ENCODE data around the gene C22orf23.

Gene C22orf23

DNA sequence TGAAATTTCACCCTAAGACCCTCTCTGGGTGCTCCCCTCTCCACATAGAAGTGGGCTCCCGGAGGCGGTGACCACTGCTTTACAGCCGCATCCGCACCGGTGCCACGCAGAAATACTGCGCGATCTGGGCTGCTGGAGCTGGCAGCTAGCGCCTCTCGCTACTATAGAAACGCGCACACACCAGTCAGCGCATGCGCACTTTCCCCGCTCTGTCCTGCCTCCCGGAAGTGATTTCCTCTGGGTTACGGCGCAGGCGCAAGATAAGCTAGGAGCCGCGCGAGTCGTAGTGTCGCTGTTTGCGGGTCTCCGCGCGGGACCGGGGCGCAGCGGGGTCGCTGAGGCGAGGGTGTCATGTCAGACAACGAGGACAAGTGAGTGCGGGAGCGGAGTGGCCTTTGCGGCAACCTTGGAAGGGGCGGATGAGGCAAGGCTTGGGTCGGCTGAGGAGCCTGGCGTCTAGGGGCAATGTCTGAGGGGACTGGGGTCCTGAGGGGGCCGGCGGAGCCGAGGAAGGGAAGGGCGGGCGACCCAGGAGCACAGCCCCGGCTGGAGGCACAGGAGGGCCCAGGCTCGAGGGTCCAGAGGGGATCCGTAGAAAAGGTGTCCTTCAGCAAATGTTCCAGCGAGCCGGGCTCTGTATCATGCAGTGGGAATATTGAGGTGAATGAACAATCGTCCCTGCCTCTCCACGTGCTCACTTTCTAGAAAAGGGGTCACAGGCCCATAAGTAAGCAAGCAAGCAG is at the start of gene C22orf23, which contains the start of gene POLR2F:
C22orf23 (minus strand) TSS at position 165 of the 743 bp plus-strand sequence. CDS start 452 bp downstream, outside the sequence.
POLR2F (plus strand) TSS at position 263 of the 743 bp plus-strand sequence; CDS start at position 352, 89 bp downstream.
- DNase-seq (ENCODE audit: low read depth, low spot score) = peak; percentile 79
- no peaks in the 10 kb centered on the region for H3K9me3 ChIP-seq (ENCODE audit: insufficient read depth, low read length)
- peak within 1 kb of the TSS; percentile 94 for H3K9ac ChIP-seq (ENCODE audit: insufficient read length, low read depth)
- TF ChIP-seq YY1 (IDR thresholded peaks at IDR 0.05; ENCODE audit: insufficient read depth, insufficient read length) = no peak
- TF ChIP-seq ZNF274 (IDR thresholded peaks at IDR 0.05; ENCODE audit: low read depth, low read length) = no peak
- no peak for TF ChIP-seq SUZ12 (IDR thresholded peaks at IDR 0.05; ENCODE audit: extremely low read depth, insufficient read depth, insufficient read length)
- H3K27me3 ChIP-seq (ENCODE audit: insufficient read depth, insufficient read length) = peaks cover 15% of the 10 kb centered on the region
- peaks cover 7% of the 10 kb centered on the region for H3K4me1 ChIP-seq (ENCODE audit: insufficient read depth, insufficient read length)
- peak within 1 kb of the TSS; percentile 81 for H3K4me3 ChIP-seq (ENCODE audit: insufficient read length, low read depth)
- peaks cover 24% of the 10 kb centered on the region for H3K36me3 ChIP-seq (ENCODE audit: insufficient read depth, insufficient read length, low read length)

DNA sequence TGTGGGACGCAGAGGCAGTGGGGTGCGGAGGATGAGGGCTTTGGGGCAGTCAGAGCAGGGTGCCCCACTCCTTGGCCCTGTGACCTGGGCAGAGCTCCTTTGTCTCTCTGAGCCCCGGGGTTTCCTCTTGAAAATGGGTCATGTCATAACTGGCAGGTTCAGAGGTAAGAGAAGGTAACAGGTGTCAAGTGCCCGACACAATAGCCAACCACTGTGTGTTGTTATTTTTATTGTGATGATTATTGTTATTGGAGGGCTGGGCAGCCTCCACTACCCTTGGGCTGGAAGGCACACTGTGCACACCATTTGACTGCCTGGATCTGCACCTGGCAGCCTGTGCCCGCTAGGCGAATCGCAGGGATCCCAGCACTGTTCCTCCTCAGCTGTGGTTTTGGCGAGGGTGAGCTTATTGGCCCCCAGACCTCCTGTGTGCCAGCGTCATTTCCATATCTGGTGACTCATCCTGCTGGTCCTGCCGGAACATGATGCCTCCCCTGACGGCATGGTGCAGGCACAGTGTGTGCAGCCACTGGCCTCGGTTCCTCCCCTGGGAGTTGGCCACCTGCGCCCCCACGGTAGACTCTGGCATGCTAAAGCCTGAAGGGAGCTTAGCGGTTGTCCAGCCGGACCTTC is 46.4 kb upstream of the C22orf23 start:
- no peaks in the 10 kb centered on the region for H3K36me3 ChIP-seq (ENCODE audit: insufficient read depth, insufficient read length, low read length)
- no peak for TF ChIP-seq SUZ12 (IDR thresholded peaks at IDR 0.05; ENCODE audit: extremely low read depth, insufficient read depth, insufficient read length)
- no peak for TF ChIP-seq YY1 (IDR thresholded peaks at IDR 0.05; ENCODE audit: insufficient read depth, insufficient read length)
- TF ChIP-seq ZNF274 (IDR thresholded peaks at IDR 0.05; ENCODE audit: low read depth, low read length) = no peak
- H3K4me3 ChIP-seq (ENCODE audit: insufficient read length, low read depth) = no peak overlapping the region
- H3K9me3 ChIP-seq (ENCODE audit: insufficient read depth, low read length) = no peaks in the 10 kb centered on the region
- DNase-seq (ENCODE audit: low read depth, low spot score) = no peak
- H3K4me1 ChIP-seq (ENCODE audit: insufficient read depth, insufficient read length) = peaks cover 16% of the 10 kb centered on the region
- no peaks in the 10 kb centered on the region for H3K27me3 ChIP-seq (ENCODE audit: insufficient read depth, insufficient read length)
- no peak overlapping the region for H3K9ac ChIP-seq (ENCODE audit: insufficient read length, low read depth)

DNA sequence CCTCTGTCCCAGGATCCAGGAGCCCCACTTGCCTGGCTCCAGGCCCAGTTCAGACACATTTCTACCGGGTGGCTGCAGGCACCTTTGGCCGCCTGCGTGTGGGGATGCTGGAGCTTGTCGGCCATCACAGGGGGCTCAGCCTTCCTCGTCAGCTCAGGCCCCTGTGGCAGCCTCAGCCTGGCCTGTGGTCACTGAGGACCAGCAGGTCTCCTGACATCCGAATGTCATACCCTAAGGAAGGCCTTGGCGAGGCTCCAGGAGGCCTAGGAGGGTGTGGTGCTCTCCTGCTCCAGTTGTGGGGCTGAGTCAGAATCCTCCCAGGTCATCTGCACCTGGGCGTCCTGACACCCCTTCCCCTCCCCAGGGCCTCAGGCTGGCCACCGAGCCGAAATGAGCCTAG is 45.8 kb upstream of the C22orf23 start:
- Histone ChIP-seq H3K9ac (ENCODE audit: insufficient read length, low read depth) (no peak overlapping the region), H3K4me1 (ENCODE audit: insufficient read depth, insufficient read length) (peaks cover 16% of the 10 kb centered on the region), H3K4me3 (ENCODE audit: insufficient read length, low read depth) (no peak overlapping the region)

DNA sequence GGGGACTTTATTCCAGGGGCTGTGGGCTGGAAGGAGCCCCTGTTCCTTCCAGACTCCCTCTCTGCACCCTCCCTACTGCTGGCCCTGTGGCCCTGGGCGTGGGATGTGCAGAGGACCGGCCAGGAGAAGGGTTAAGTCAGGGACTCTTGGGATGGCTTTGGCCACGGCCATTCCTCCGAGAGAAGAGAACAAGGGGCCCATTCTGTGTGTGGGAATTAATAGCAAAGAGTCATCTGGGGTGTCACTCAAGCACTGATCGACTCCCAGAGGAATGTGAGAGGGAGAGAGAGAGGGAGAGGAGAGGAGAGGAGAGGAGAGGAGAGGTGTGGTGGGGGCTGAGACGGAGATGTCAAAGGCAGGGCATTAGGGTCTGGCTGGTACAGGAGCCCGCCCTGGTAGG is 45.1 kb upstream of the C22orf23 start:
- H3K27me3 ChIP-seq (ENCODE audit: insufficient read depth, insufficient read length) = no peaks in the 10 kb centered on the region
- H3K9me3 ChIP-seq (ENCODE audit: insufficient read depth, low read length) = no peaks in the 10 kb centered on the region
- no peak for TF ChIP-seq SUZ12 (IDR thresholded peaks at IDR 0.05; ENCODE audit: extremely low read depth, insufficient read depth, insufficient read length)
- no peak for TF ChIP-seq YY1 (IDR thresholded peaks at IDR 0.05; ENCODE audit: insufficient read depth, insufficient read length)
- no peak for TF ChIP-seq ZNF274 (IDR thresholded peaks at IDR 0.05; ENCODE audit: low read depth, low read length)
- H3K4me3 ChIP-seq (ENCODE audit: insufficient read length, low read depth) = no peak overlapping the region
- H3K36me3 ChIP-seq (ENCODE audit: insufficient read depth, insufficient read length, low read length) = no peaks in the 10 kb centered on the region
- no peak overlapping the region for H3K9ac ChIP-seq (ENCODE audit: insufficient read length, low read depth)
- DNase-seq (ENCODE audit: low read depth, low spot score) = no peak
- peaks cover 16% of the 10 kb centered on the region for H3K4me1 ChIP-seq (ENCODE audit: insufficient read depth, insufficient read length)

More for the DNA sequence above, 45.8 kb upstream of the C22orf23 start:
- Histone ChIP-seq H3K9me3 (ENCODE audit: insufficient read depth, low read length) (no peaks in the 10 kb centered on the region), H3K36me3 (ENCODE audit: insufficient read depth, insufficient read length, low read length) (no peaks in the 10 kb centered on the region), H3K27me3 (ENCODE audit: insufficient read depth, insufficient read length) (no peaks in the 10 kb centered on the region)
- DNase-seq (ENCODE audit: low read depth, low spot score) = no peak
- TF ChIP-seq YY1 (IDR thresholded peaks at IDR 0.05; ENCODE audit: insufficient read depth, insufficient read length) (no peak), ZNF274 (IDR thresholded peaks at IDR 0.05; ENCODE audit: low read depth, low read length) (no peak), SUZ12 (IDR thresholded peaks at IDR 0.05; ENCODE audit: extremely low read depth, insufficient read depth, insufficient read length) (no peak)

DNA sequence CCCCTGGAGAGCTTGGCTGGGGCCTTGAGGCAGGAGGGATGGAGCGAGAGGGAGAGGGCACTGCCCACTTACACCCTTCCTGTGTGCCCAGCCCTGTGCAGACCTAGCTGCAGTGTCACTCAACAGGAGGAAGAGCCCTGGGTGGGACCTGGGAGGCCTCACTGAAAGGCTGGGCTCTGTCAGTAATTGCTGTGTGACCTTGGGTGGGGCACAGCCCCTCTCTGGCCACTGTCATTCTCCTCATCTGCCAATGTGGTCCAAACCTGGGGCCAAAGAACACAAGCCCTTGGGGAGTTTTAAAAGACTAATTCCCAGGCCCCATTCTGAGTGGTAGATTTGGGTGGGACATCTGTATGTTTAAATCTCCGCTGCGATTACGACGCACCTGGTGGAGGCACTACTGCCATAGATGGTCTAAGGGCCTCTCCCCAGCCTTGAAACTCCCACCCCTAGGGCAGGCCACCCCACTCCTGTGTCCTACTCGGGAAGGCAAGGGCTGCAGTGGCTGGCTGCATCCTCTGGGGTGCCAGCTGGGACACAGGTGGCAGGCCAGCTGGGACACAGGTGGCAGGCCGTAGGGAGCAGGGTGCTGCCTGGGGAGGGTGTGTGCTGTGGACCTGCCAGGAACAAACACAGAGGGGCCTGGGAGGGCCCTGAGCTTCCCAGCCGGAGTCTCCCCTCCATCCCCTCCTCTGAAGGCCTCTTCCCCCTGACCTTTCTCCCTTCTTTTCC is 43.3 kb upstream of the C22orf23 start:
- H3K4me3 ChIP-seq (ENCODE audit: insufficient read length, low read depth) = no peak overlapping the region
- H3K4me1 ChIP-seq (ENCODE audit: insufficient read depth, insufficient read length) = peaks cover 16% of the 10 kb centered on the region
- H3K36me3 ChIP-seq (ENCODE audit: insufficient read depth, insufficient read length, low read length) = no peaks in the 10 kb centered on the region
- no peak for DNase-seq (ENCODE audit: low read depth, low spot score)
- TF ChIP-seq ZNF274 (IDR thresholded peaks at IDR 0.05; ENCODE audit: low read depth, low read length) (no peak), SUZ12 (IDR thresholded peaks at IDR 0.05; ENCODE audit: extremely low read depth, insufficient read depth, insufficient read length) (no peak), YY1 (IDR thresholded peaks at IDR 0.05; ENCODE audit: insufficient read depth, insufficient read length) (no peak)
- no peaks in the 10 kb centered on the region for H3K9me3 ChIP-seq (ENCODE audit: insufficient read depth, low read length)
- no peak overlapping the region for H3K9ac ChIP-seq (ENCODE audit: insufficient read length, low read depth)
- no peaks in the 10 kb centered on the region for H3K27me3 ChIP-seq (ENCODE audit: insufficient read depth, insufficient read length)

DNA sequence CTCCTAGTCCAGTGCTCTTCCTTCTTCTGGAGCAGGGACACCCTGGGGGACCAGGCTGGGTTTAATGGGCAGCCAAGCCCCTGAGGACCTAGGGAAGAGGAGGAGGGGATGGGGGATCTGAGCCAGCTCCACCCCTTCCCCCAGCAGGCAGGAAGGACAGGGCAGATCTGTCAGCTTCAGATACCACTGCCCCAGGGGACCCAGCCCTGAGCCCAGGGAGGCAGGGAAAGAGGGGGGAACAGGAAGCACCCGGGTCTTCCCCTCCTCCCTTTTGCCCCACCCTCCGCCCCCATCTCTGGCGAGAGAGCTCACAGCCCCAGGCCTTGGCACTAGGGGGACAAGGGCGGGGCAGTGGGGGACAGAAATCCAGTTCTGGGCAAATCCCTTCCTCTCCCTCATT is 42.7 kb upstream of the C22orf23 start:
- H3K4me3 ChIP-seq (ENCODE audit: insufficient read length, low read depth) = no peak overlapping the region
- H3K4me1 ChIP-seq (ENCODE audit: insufficient read depth, insufficient read length) = peaks cover 16% of the 10 kb centered on the region
- no peak for DNase-seq (ENCODE audit: low read depth, low spot score)
- no peaks in the 10 kb centered on the region for H3K9me3 ChIP-seq (ENCODE audit: insufficient read depth, low read length)
- peak overlapping the region; percentile 36 for H3K9ac ChIP-seq (ENCODE audit: insufficient read length, low read depth)
- no peaks in the 10 kb centered on the region for H3K27me3 ChIP-seq (ENCODE audit: insufficient read depth, insufficient read length)
- no peak for TF ChIP-seq SUZ12 (IDR thresholded peaks at IDR 0.05; ENCODE audit: extremely low read depth, insufficient read depth, insufficient read length)
- no peak for TF ChIP-seq ZNF274 (IDR thresholded peaks at IDR 0.05; ENCODE audit: low read depth, low read length)
- no peak for TF ChIP-seq YY1 (IDR thresholded peaks at IDR 0.05; ENCODE audit: insufficient read depth, insufficient read length)
- H3K36me3 ChIP-seq (ENCODE audit: insufficient read depth, insufficient read length, low read length) = no peaks in the 10 kb centered on the region
